Measurements from ENCODE around the gene UCN2.
A peak's percentile ranks its signal among the peaks of the same experiment; 100 is the strongest.

UCN2 gene

GRCh38 chr3:48538451-48538850 is 25.1 kb downstream of the UCN2 start:
- H3K27me3 ChIP-seq, result no peaks in the 10 kb centered on the region
- no peaks in the 10 kb centered on the region for H3K9me3 ChIP-seq
- no peak overlapping the region for H3K4me3 ChIP-seq (ENCODE audit: low read depth in 1 of 2, low read length in 1 of 2)
- no peak overlapping the region for H3K27ac ChIP-seq
- peaks cover 98% of the 10 kb centered on the region for H3K36me3 ChIP-seq
- peaks cover 21 to 22% of the 10 kb centered on the region in 2 experiments for H3K4me1 ChIP-seq (ENCODE audit: control insufficient read depth in 1 of 2, insufficient read depth in 1 of 2, low read depth in 1 of 2, low read length in 1 of 2)
- TF ChIP-seq CTCF (IDR thresholded peaks at IDR 0.05), result no peak

DNA sequence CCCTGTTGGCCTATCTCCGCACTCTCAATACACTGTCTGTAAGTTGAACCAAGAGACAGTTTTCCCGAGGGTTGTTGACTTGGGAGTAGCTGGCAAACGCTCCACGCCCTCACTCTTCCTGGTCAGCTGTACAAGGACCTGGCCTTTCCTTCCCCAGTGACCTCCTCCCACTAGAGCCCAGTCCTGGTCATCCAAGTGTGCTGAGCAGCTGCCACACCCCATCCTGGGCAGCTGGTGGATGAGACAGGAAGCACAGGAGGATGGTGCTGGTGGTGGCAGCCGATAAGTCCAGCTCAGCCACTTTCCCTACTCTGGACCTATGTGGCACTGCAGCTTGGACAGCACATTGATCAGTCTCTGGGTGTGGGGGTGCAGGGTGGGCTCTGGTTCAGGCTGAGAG is 26.8 kb downstream of the UCN2 start:
- Histone ChIP-seq H3K4me3 (ENCODE audit: low read depth in 1 of 2, low read length in 1 of 2) (no peak overlapping the region), H3K27me3 (no peaks in the 10 kb centered on the region), H3K4me1 (ENCODE audit: control insufficient read depth in 1 of 2, insufficient read depth in 1 of 2, low read depth in 1 of 2, low read length in 1 of 2) (peaks cover 33% of the 10 kb centered on the region in 2 experiments), H3K9me3 (no peaks in the 10 kb centered on the region), H3K36me3 (peaks cover 82% of the 10 kb centered on the region), H3K27ac (no peak overlapping the region)
- no peak for TF ChIP-seq CTCF (IDR thresholded peaks at IDR 0.05)

DNA sequence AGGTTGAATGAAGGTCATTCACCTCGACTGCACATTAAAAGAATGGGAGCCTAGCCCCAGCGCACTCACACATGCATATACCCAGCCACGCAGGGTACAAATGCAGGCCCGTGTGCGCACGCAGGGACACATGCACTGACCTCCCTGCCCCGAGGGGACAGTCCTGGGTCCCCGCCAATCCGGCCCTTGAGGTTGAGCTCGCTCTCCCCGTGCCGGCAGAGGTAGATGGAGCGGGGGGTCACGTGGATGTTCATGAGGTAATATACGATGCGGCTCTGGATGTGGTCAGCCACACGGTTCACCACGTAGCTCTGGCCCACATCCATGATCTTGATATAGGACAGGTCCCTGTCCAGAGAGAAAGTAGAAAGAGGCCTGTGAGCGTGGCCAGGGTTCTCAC is 27.5 kb downstream of the UCN2 start:
- H3K36me3 ChIP-seq, result peaks cover 75% of the 10 kb centered on the region
- no peak for TF ChIP-seq CTCF (IDR thresholded peaks at IDR 0.05)
- H3K4me1 ChIP-seq (ENCODE audit: control insufficient read depth in 1 of 2, insufficient read depth in 1 of 2, low read depth in 1 of 2, low read length in 1 of 2), result peaks cover 39 to 40% of the 10 kb centered on the region in 2 experiments
- H3K27me3 ChIP-seq, result no peaks in the 10 kb centered on the region
- H3K9me3 ChIP-seq, result no peaks in the 10 kb centered on the region
- H3K4me3 ChIP-seq (ENCODE audit: low read depth in 1 of 2, low read length in 1 of 2), result no peak overlapping the region
- H3K27ac ChIP-seq, result peak overlapping the region; percentile 12

DNA sequence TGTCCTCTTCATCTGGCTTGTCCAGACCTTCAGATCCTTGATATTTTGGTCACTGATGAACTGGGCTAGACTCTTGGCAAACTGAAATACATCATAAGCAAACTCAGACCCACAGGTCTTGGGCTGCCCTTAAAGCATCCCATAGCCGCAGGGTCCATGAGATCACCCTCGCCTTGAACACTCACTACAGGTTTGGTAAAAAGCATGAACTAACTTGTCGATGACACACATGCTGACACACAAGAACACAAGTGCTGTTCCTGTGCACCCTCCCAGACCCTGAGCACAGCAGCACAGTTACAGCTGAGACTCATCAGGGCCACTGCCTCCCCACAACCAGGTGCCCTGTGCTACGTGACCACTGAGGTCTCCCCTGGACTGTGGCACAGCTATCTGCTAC is 28.0 kb downstream of the UCN2 start:
- Histone ChIP-seq H3K27ac (peak overlapping the region; percentile 82), H3K4me1 (ENCODE audit: control insufficient read depth in 1 of 2, insufficient read depth in 1 of 2, low read depth in 1 of 2, low read length in 1 of 2) (peaks cover 44% of the 10 kb centered on the region in 2 experiments), H3K9me3 (no peaks in the 10 kb centered on the region), H3K36me3 (peaks cover 72% of the 10 kb centered on the region), H3K27me3 (no peaks in the 10 kb centered on the region), H3K4me3 (ENCODE audit: low read depth in 1 of 2, low read length in 1 of 2) (no peak overlapping the region)
- no peak for TF ChIP-seq CTCF (IDR thresholded peaks at IDR 0.05)

- H3K4me1 ChIP-seq (ENCODE audit: control insufficient read depth in 1 of 2, insufficient read depth in 1 of 2, low read depth in 1 of 2, low read length in 1 of 2), result peaks cover 70% of the 10 kb centered on the region in 2 experiments
- peak overlapping the region; percentile 82 for H3K27ac ChIP-seq
- H3K27me3 ChIP-seq, result no peaks in the 10 kb centered on the region
- no peaks in the 10 kb centered on the region for H3K9me3 ChIP-seq
- TF ChIP-seq CTCF (IDR thresholded peaks at IDR 0.05), result no peak
- H3K4me3 ChIP-seq (ENCODE audit: low read depth in 1 of 2, low read length in 1 of 2), result peak overlapping the region; percentile 3 to 42
- H3K36me3 ChIP-seq, result peaks cover 60% of the 10 kb centered on the region
Measured at GRCh38 chr3:48532977-48533337, 30.6 kb downstream of the UCN2 start.

All from neutrophil (primary cell).